ENCODE data around the gene NOTCH1.
"Not testable (repeated sequence)": the region's sequence is repeated elsewhere in the genome, so short reads cannot be mapped to it uniquely, and the experiment has no call there.

The NOTCH1 gene

GRCh38 chr9:136545965-136546696 lies at the start of gene NOTCH1:
NOTCH1 (minus strand) TSS chr9:136546048; CDS start chr9:136545786, 262 bp downstream.
- peak; percentile 97 for DNase-seq

DNA sequence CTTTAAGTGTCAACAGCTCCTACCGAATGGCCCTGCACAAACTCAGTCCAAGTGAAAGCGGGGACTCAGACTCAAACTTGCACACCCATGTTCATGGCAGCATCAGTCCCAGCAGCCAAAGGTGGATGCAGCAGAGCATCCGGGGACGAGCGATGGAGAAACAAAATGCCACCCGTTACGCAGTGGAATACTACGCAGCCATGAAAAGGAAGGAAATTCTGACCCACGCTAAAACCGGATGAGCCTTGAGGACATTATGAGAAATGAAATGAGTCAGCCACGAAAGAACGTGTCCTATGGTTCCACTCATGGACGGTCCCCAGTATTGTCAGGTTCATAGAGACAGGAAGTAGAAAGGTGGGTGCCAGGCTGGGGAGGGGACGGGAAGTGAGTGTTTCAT lies 48.6 kb upstream of the NOTCH1 start:
- no peak for DNase-seq

DNA sequence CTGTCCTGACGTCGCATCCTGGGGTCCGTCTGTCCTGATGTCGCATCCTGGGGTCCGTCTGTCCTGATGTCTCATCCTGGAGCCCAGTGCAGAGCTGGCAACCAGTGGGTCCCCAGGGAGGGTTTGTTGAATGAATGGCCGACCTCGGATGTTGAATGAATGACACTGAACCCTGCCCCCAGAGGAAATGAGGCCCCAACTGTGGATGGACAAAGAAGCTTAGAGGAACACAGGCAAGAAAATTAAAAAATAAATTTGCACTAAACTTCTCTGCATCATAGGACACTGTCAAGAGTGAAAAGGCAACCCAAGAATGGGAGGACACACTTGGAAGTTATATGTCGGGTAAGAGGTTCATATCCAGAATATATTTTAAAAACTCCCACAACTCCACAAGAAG lies 47.7 kb upstream of the NOTCH1 start:
- DNase-seq = no peak

GRCh38 chr9:136592666-136593065 lies 46.8 kb upstream of the NOTCH1 start:
- DNase-seq = no peak

DNA sequence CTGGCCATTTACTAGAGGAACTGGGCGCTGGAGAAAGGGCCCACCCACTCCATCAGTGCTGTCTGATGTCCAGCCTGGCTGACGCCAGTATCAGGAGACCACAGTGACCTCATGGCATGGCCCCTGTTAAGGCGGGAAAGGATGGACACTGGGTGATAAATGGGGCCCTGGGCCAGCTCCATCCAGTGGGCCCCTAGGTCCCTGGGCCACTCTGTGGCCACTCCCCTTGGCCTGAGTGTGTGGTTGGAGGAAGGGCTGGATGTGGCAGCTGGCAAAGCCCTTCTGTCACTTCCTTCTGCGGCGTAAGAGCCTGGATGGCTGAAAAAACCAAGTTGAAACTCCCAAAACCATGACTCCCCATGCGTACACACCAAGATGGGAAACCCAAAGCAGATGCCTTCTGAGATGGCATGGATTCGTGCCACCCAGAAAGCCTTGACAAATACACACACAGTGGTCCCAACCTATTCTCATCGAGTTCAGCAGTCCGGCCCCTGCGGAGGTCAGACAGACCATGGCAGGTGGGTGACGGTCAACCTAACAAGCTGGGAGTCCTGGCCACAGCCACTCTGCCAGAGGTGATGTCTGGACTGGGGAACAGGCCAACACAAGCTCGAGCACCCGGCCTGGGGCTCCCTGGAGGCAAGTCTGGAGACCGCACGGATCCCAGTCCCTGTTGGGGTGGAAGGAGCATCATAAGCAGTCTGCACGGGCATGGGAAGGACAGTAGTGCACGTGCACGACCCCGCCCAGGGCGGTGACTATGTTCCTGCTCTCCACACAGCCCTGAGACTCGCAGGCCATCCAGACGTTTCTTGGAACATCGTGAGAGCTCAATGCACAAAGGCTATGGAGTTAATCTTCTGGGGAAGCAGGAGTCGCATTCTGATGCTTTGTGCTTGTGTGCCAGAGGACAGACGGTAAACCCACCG lies 45.2 kb upstream of the NOTCH1 start:
- DNase-seq = peak; percentile 35

GRCh38 chr9:136589766-136590763 lies 44.2 kb upstream of the NOTCH1 start:
- DNase-seq = no peak

GRCh38 chr9:136588663-136589464 lies 43.0 kb upstream of the NOTCH1 start:
- no peak for DNase-seq

DNA sequence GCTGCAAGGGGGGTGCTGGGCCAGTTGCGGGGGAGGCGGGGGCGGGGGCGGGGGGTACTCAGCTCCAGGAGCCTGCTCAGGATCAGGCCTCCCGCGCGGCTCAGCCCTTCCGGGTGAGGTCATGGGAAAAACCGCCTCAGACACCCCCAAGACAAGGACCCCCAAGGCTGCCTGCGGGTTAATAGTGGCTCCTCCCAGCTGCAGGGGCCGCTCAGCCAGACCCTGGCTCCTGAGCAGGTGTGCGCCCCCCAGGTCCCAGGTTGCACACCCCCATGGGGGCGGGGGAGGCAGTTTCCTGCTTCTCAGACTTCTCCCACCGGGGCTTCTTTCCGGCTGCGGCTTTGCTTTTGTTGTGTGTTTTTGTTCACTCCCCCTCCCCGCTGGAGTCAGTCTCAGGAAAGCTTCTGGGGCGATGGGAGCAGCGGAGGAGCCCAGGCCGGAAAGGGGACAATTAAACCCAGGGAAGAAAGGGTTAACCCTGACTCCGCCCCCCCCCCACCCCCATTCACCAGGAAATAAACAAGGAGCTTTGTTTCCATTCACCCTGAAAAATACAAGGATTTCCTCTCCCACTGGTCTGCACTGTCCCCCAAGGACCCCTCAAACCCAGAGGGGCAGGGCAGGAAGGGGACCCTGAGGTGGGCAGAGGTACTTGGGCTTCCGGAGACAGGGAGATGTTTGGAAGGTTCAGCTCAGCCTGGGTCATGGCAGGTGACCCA lies 42.3 kb upstream of the NOTCH1 start:
- no peak for DNase-seq

- peak; percentile 75 for DNase-seq
These were observed 41.5 kb upstream of the NOTCH1 start for GRCh38 chr9:136587145-136587943.

DNA sequence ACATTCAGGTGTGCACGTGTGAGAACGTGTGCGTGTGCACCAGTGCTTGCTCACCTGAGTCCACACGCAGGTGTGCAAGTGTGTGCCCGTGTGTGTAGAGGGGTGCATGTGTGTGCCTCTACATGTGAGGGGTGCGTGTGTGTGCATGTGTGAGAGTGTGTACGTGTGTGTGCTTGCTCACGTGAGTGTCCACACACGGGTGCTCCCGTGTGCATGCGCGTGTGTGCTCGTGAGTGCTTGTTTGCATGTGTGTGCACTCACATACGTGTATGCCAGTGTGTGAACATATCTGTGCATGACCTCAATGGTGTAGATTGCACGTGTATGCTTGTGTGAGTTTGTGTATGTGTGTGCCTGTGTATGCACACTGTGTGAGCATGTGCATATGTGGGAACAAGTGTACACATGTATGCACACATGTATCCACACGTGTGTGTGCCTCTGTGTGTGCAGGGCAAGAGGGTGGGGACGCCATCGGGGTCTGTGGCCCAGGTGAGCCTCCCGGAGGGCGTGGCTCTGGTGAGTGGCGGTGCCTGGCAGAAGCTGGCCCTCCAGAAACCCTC lies 40.6 kb upstream of the NOTCH1 start:
- no peak for DNase-seq

DNA sequence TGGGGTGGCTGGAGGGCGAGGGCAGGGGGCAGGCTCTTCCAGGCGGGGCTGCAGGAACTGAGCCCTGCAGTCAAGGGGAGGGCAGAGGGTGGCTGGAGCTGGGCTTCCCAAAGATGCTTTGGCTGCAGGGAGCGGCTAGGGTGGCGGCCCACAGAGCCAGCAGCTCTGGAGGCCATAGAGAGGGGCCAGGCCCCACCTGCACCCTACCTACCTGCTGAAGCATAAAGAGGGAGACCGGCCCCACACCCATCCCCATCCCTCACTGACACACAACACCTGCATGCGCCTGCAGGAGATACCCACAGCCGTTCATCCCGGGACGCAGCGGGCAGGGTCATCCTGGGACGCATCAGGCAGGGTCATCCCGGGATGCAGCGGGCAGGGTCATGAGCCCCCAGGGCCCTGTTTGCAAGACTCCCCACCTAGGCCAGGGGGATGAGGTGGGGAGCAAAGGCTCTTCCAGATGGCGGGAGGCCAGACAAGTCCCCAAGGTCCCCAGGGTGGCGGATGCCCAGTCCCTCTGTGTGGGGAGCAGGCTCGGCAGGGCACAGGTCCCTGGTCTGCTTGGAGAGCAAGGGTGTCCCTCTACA lies 39.8 kb upstream of the NOTCH1 start:
- DNase-seq = no peak

DNA sequence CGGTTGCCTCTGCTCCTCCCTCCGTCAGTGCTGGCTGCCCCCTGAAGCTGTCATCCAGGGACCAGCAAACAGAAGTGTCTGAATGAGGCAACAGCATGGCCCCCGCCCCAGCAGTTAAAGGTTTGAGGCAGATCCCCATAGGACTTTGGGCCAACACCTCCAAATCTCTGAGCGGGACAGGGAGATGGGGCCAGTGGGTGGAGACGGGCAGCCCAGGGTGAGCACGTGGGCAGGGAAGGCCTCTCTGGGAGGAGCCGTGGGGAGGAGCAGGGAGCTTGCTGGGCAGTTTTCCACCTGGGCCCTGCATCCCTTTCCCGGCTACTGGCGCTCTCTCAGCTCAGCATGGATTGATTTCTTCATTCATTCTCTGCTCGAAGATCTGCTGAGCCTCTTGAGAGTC lies 39.1 kb upstream of the NOTCH1 start:
- DNase-seq = no peak

DNA sequence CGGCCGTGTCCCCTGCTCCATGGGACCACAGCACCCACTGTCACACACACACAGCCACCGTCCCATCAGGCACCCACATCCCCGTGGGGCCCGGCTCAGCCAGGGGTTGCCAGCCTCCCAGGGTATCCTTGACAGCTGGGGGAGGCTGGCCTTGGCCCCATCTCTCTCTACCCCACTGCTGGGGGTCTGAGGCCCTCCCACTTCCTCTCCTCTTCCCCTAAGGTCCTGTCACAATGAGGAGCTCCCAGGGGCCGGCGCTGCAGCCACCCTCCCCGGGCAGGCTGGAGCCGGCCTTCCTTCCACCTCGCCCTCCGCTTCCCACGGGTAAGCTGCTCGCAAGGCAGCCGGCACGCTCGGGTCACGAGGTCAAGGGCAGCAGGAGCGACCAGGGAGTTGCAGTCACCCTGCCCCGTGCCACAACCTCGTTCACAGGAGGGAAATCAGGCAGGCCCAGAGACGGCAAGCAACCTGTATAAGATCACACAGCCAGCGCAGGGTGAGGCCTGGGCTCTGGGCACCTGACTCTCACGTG lies 38.6 kb upstream of the NOTCH1 start:
- DNase-seq = no peak

GRCh38 chr9:136582977-136583735 lies 37.3 kb upstream of the NOTCH1 start:
- DNase-seq = no peak

DNA sequence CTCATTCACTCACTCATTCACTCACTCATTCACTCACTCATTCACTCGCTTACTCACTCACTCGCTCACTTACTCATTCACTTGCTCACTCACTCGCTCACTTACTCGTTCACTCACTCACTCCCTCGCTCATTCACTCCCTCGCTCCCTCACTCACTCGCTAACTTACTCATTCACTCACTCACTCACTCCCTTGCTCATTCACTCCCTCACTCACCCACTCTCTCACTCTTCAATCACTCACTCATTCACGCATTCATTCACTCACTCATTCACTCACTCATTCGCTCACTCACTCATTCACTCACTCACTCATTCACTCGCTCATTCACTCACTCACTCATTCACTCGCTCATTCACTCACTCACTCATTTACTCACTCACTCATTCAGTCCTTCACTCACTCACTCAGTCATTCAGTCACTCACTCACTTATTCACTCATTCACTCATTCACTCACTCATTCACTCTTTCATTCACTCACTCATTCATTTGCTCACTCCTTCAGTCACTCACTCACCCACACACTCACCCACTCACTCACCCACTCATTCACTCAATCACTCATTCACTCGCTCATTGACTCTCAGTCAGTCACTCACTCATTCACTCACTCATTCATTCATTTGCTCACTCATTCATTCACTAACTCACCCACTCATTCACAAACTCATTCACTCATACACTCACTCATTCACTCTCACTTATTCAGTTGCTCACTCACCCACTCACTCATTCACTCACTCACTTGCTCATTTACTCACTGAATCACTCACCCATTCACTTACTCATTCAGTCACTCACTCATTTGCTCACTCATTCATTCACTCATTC lies 36.0 kb upstream of the NOTCH1 start:
- no peak for DNase-seq

- not testable (repeated sequence) for DNase-seq
These were observed 33.9 kb upstream of the NOTCH1 start for GRCh38 chr9:136579650-136580219.

Measured in suppressor macrophage treated with lipopolysaccharide for 4 hours (primary cell).